NCI-H2196 (cell line): Measurements from ENCODE around the gene SLC1A1.
"Not testable (repeated sequence)": the region's sequence is repeated elsewhere in the genome, so short reads cannot be mapped to it uniquely, and the experiment has no call there.

Source experiments
- DNase-seq: peaks from one replicate; lab custom pipeline; 2025; ENCODE audit not compliant: unreplicated experiment; lab: John Stamatoyannopoulos, UW

SLC1A1 gene

GRCh38 chr9:4504250-4504649, 14.0 kb downstream of the SLC1A1 start:
- DNase-seq = no peak

- DNase-seq = no peak
These were observed 16.2 kb downstream of the SLC1A1 start for GRCh38 chr9:4506490-4506889.

GRCh38 chr9:4507306-4508130, 17.2 kb downstream of the SLC1A1 start:
- no peak for DNase-seq

GRCh38 chr9:4508246-4508906, 18.1 kb downstream of the SLC1A1 start:
- no peak for DNase-seq

GRCh38 chr9:4508907-4509589, 18.8 kb downstream of the SLC1A1 start:
- no peak for DNase-seq

- DNase-seq = no peak
These were observed 19.3 kb downstream of the SLC1A1 start for GRCh38 chr9:4509590-4509984.

- DNase-seq = no peak
These were observed 20.5 kb downstream of the SLC1A1 start for GRCh38 chr9:4510546-4511322.

- no peak for DNase-seq
These were observed 24.2 kb downstream of the SLC1A1 start for GRCh38 chr9:4514252-4515128.

- no peak for DNase-seq
These were observed 25.7 kb downstream of the SLC1A1 start for GRCh38 chr9:4515958-4516375.

GRCh38 chr9:4517274-4517673, 27.0 kb downstream of the SLC1A1 start:
- DNase-seq = no peak

GRCh38 chr9:4519604-4520003, 29.3 kb downstream of the SLC1A1 start:
- DNase-seq = no peak

GRCh38 chr9:4520055-4520454, 29.8 kb downstream of the SLC1A1 start:
- DNase-seq = no peak

GRCh38 chr9:4530375-4530774, 40.1 kb downstream of the SLC1A1 start:
- DNase-seq = peak; percentile 21

GRCh38 chr9:4530831-4531230, 40.6 kb downstream of the SLC1A1 start:
- not testable (repeated sequence) for DNase-seq

- DNase-seq = not testable (repeated sequence)
These were observed 41.1 kb downstream of the SLC1A1 start for GRCh38 chr9:4531355-4531754.

GRCh38 chr9:4533881-4534280, 43.6 kb downstream of the SLC1A1 start:
- not testable (repeated sequence) for DNase-seq

- DNase-seq = not testable (repeated sequence)
These were observed 45.9 kb downstream of the SLC1A1 start for GRCh38 chr9:4536196-4536595.

- DNase-seq = no peak
These were observed 47.3 kb downstream of the SLC1A1 start for GRCh38 chr9:4537581-4537980.

GRCh38 chr9:4538107-4538506, 47.8 kb downstream of the SLC1A1 start:
- no peak for DNase-seq

GRCh38 chr9:4538621-4539020, 48.4 kb downstream of the SLC1A1 start:
- DNase-seq = no peak
